Brain microvascular endothelial cell (primary cell): ENCODE measurements around the gene SETD4.
"Not testable (repeated sequence)": the region's sequence is repeated elsewhere in the genome, so short reads cannot be mapped to it uniquely, and the experiment has no call there.

Experiments used
- DNase-seq: peaks from one replicate; pipeline ENCODE4 v3.0.0-alpha.2; 2020
- H3K27ac ChIP-seq: fragments of 250-450 bp; sonication (Bioruptor Pico); 2 replicates; pipeline ENCODE4 v1.5.1; 2020; ENCODE audit warnings: mild to moderate bottlenecking, moderate library complexity
- H3K27me3 ChIP-seq: fragments of 250-450 bp; sonication (Bioruptor Pico); replicated peaks from 2 replicates; pipeline ENCODE4 v1.5.1; 2020; ENCODE audit warnings: mild to moderate bottlenecking
- H3K36me3 ChIP-seq: fragments of 250-450 bp; sonication (Bioruptor Pico); replicated peaks from 2 replicates; pipeline ENCODE4 v1.5.1; 2020; ENCODE audit warnings: mild to moderate bottlenecking
- H3K4me3 ChIP-seq: 2 replicates; pipeline ENCODE4 v1.5.1; 2011; ENCODE audit warnings: low read depth, mild to moderate bottlenecking, control low read depth, low read length, moderate library complexity
- CTCF ChIP-seq: IDR thresholded peaks from 2 replicates; pipeline ENCODE4 v1.5.1; 2011; ENCODE audit warnings: low read depth, mild to moderate bottlenecking, moderate library complexity, low read length, control low read depth, inconsistent platforms; ENCODE audit errors: missing control alignments
- in situ Hi-C: cut with HindIII; loops from 2 replicates; pipeline ENCODE4 v1.10.0; 2017; ENCODE audit warnings: low sequenced_read_pairs, low pct_ligation_motif_present

Gene SETD4

GRCh38 chr21:36075171-36075570 is 14.8 kb upstream of the SETD4 start:
- no peak for DNase-seq
- no peak for TF ChIP-seq CTCF
- Histone ChIP-seq H3K27me3 (no peaks in the 10 kb centered on the region), H3K27ac (no peak overlapping the region), H3K36me3 (peaks cover 6% of the 10 kb centered on the region), H3K4me3 (no peak overlapping the region)
- in situ Hi-C loops, result no loop called here

- DNase-seq, H3K36me3 ChIP-seq, in situ Hi-C loops, H3K4me3 ChIP-seq, H3K27ac ChIP-seq, H3K27me3 ChIP-seq: not testable (repeated sequence)
Measured at GRCh38 chr21:36073911-36074310, 13.6 kb upstream of the SETD4 start.

GRCh38 chr21:36073181-36073580 is 12.9 kb upstream of the SETD4 start:
- Histone ChIP-seq H3K27me3 (no peaks in the 10 kb centered on the region), H3K27ac (no peak overlapping the region), H3K4me3 (no peak overlapping the region), H3K36me3 (peaks cover 6% of the 10 kb centered on the region)
- no peak for DNase-seq
- in situ Hi-C loops, result no loop called here
- no peak for TF ChIP-seq CTCF

GRCh38 chr21:36072453-36073162 is 12.3 kb upstream of the SETD4 start:
- Histone ChIP-seq H3K4me3 (no peak overlapping the region), H3K27me3 (no peaks in the 10 kb centered on the region), H3K27ac (no peak overlapping the region), H3K36me3 (peaks cover 6% of the 10 kb centered on the region)
- no peak for TF ChIP-seq CTCF
- no peak for DNase-seq
- in situ Hi-C loops, result no loop called here

GRCh38 chr21:36070999-36071398 is 10.7 kb upstream of the SETD4 start:
- no peak for TF ChIP-seq CTCF
- in situ Hi-C loops, result no loop called here
- Histone ChIP-seq H3K4me3 (peak overlapping the region; percentile 94), H3K27ac (no peak overlapping the region), H3K27me3 (no peaks in the 10 kb centered on the region), H3K36me3 (peaks cover 6% of the 10 kb centered on the region)
- no peak for DNase-seq

GRCh38 chr21:36069713-36070583 is 9.6 kb upstream of the SETD4 start, which contains the start of gene CBR1:
TSS of gene CBR1 (plus strand) at chr21:36070024. CDS start at chr21:36070116, 92 bp downstream.
- in situ Hi-C loops, result no loop called here

More at GRCh38 chr21:36069713-36070583, 9.6 kb upstream of the SETD4 start, which contains the start of gene CBR1:
- H3K27ac ChIP-seq, result peak within 1 kb of the TSS; percentile 62
- peak within 1 kb of the TSS; percentile 94 for H3K4me3 ChIP-seq
- H3K27me3 ChIP-seq, result no peaks in the 10 kb centered on the region
- peaks cover 6% of the 10 kb centered on the region for H3K36me3 ChIP-seq
- TF ChIP-seq CTCF, result no peak
- peak; percentile 91 for DNase-seq
